Dermis blood vessel endothelial cell (primary cell): ENCODE results near the gene CSAG3. TPM values are rescaled to one million over a fixed set of nuclear protein-coding genes. Genes with fewer than 3 reads are reported as not detected.

Experiments used
- total RNA-seq: library from RNA; depleted of rRNA; stranded (reverse); fragments of >200 nt; gene quantifications from 2 replicates; pipeline ENCODE4 v1.2.3, GENCODE V29; 2014

Gene CSAG3
- total RNA-seq, 1 donor from 2014 or later, result not detected

Other genes with a start within 250 kb of the CSAG3 start
- not detected in 2 replicates for gene GABRQ, start 121.3 kb upstream of the CSAG3 start, total RNA-seq
- not detected in 2 replicates for gene MAGEA3, start 60.4 kb upstream of the CSAG3 start, total RNA-seq
- not detected in 2 replicates for gene CSAG2, start 49.9 kb upstream of the CSAG3 start, total RNA-seq
- not detected in 2 replicates for gene MAGEA2B, start 44.6 kb upstream of the CSAG3 start, total RNA-seq
- not detected in 2 replicates for gene CSAG1, start 25.5 kb upstream of the CSAG3 start, total RNA-seq
- gene MAGEA12, start 25.5 kb upstream of the CSAG3 start, total RNA-seq, result not detected in 2 replicates
- gene MAGEA2, start 5.4 kb upstream of the CSAG3 start, total RNA-seq, result not detected in 2 replicates
- gene MAGEA6, start 10.5 kb downstream of the CSAG3 start, total RNA-seq, result not detected in 2 replicates
- gene CETN2, start 71.5 kb downstream of the CSAG3 start, total RNA-seq, result 23.3 and 25.2 TPM in 2 replicates
- 16.0 and 28.4 TPM in 2 replicates for gene NSDHL, start 71.8 kb downstream of the CSAG3 start, total RNA-seq
- gene ZNF185, start 138.8 kb downstream of the CSAG3 start, total RNA-seq, result 5.3 and 15.5 TPM in 2 replicates
- gene PNMA5, start 234.9 kb downstream of the CSAG3 start, total RNA-seq, result not detected in 2 replicates